Measurements from ENCODE around the gene TMEM167B.

Gene TMEM167B

GRCh38 chr1:109080441-109081082, 10.0 kb upstream of the TMEM167B start:
- H3K4me3 ChIP-seq (ENCODE audit: insufficient read depth, low read length, poor library complexity, severe bottlenecking) = no peak overlapping the region
- no peaks in the 10 kb centered on the region for H3K9me2 ChIP-seq (replicated peaks; ENCODE audit: insufficient read depth, low read length)
- peaks cover 8% of the 10 kb centered on the region; the same call in 1 of the 2 replicates for H3F3A ChIP-seq (ENCODE audit: insufficient read depth)
- H2AFZ ChIP-seq (ENCODE audit: low read depth, low read length, severe bottlenecking) = no peak overlapping the region
- H3K27ac ChIP-seq (ENCODE audit: low read depth, low read length) = no peak overlapping the region
- H3K4me2 ChIP-seq (ENCODE audit: low read depth, low read length, poor library complexity, severe bottlenecking) = no peak overlapping the region
- H3K9ac ChIP-seq (ENCODE audit: low read length) = no peak overlapping the region
- H4K20me1 ChIP-seq (ENCODE audit: low read depth, low read length) = no peaks in the 10 kb centered on the region
- TF ChIP-seq CTCF (IDR thresholded peaks at IDR 0.05; ENCODE audit: insufficient read depth, low read length, poor library complexity, severe bottlenecking) (no peak), EZH2phosphoT487 (conservative IDR thresholded peaks at IDR 0.05; ENCODE audit: low read length) (no peak)
- no peaks in the 10 kb centered on the region for H3K27me3 ChIP-seq (ENCODE audit: low read length)
- no peaks in the 10 kb centered on the region for H3K9me3 ChIP-seq (ENCODE audit: insufficient read depth, low read length)
- no peaks in the 10 kb centered on the region for H3K36me3 ChIP-seq (ENCODE audit: low read length)
- H3K79me2 ChIP-seq (ENCODE audit: insufficient read depth, low read length) = peaks cover 2% of the 10 kb centered on the region; the same call in 1 of the 2 replicates

- Histone ChIP-seq H3K4me3 (ENCODE audit: insufficient read depth, low read length, poor library complexity, severe bottlenecking) (no peak overlapping the region), H3K79me2 (ENCODE audit: insufficient read depth, low read length) (no peaks in the 10 kb centered on the region), H3K36me3 (ENCODE audit: low read length) (no peaks in the 10 kb centered on the region), H3K27me3 (ENCODE audit: low read length) (no peaks in the 10 kb centered on the region), H3K27ac (ENCODE audit: low read depth, low read length) (no peak overlapping the region), H4K20me1 (ENCODE audit: low read depth, low read length) (no peaks in the 10 kb centered on the region), H3K9me3 (ENCODE audit: insufficient read depth, low read length) (no peaks in the 10 kb centered on the region), H3K9me2 (replicated peaks; ENCODE audit: insufficient read depth, low read length) (no peaks in the 10 kb centered on the region), H3F3A (ENCODE audit: insufficient read depth) (no peaks in the 10 kb centered on the region), H2AFZ (ENCODE audit: low read depth, low read length, severe bottlenecking) (no peak overlapping the region), H3K4me2 (ENCODE audit: low read depth, low read length, poor library complexity, severe bottlenecking) (no peak overlapping the region), H3K9ac (ENCODE audit: low read length) (no peak overlapping the region)
- no peak for TF ChIP-seq EZH2phosphoT487 (conservative IDR thresholded peaks at IDR 0.05; ENCODE audit: low read length)
- no peak for TF ChIP-seq CTCF (IDR thresholded peaks at IDR 0.05; ENCODE audit: insufficient read depth, low read length, poor library complexity, severe bottlenecking)
Measured at GRCh38 chr1:109083501-109083900, 7.1 kb upstream of the TMEM167B start.

- H3K79me2 ChIP-seq (ENCODE audit: insufficient read depth, low read length) = no peaks in the 10 kb centered on the region
- H3K9ac ChIP-seq (ENCODE audit: low read length) = no peak overlapping the region
- H3K36me3 ChIP-seq (ENCODE audit: low read length) = no peaks in the 10 kb centered on the region
- no peaks in the 10 kb centered on the region for H4K20me1 ChIP-seq (ENCODE audit: low read depth, low read length)
- no peak overlapping the region for H3K4me3 ChIP-seq (ENCODE audit: insufficient read depth, low read length, poor library complexity, severe bottlenecking)
- H3K27ac ChIP-seq (ENCODE audit: low read depth, low read length) = no peak overlapping the region
- TF ChIP-seq EZH2phosphoT487 (conservative IDR thresholded peaks at IDR 0.05; ENCODE audit: low read length) (no peak), CTCF (IDR thresholded peaks at IDR 0.05; ENCODE audit: insufficient read depth, low read length, poor library complexity, severe bottlenecking) (no peak)
- H3K9me2 ChIP-seq (replicated peaks; ENCODE audit: insufficient read depth, low read length) = no peaks in the 10 kb centered on the region
- H3K27me3 ChIP-seq (ENCODE audit: low read length) = no peaks in the 10 kb centered on the region
- no peak overlapping the region for H3K4me2 ChIP-seq (ENCODE audit: low read depth, low read length, poor library complexity, severe bottlenecking)
- no peak overlapping the region for H2AFZ ChIP-seq (ENCODE audit: low read depth, low read length, severe bottlenecking)
- no peaks in the 10 kb centered on the region for H3F3A ChIP-seq (ENCODE audit: insufficient read depth)
- no peaks in the 10 kb centered on the region for H3K9me3 ChIP-seq (ENCODE audit: insufficient read depth, low read length)
Measured at GRCh38 chr1:109083923-109084322, 6.6 kb upstream of the TMEM167B start.

Data from SU-DHL-6 (cell line).